IPS-18a (cell line): ENCODE measurements around the gene ALOXE3.
"Not testable (repeated sequence)": the region's sequence is repeated elsewhere in the genome, so short reads cannot be mapped to it uniquely, and the experiment has no call there.

Experiments used
- H3K27ac ChIP-seq: one replicate; pipeline ENCODE4 v1.5.1; 2013; ENCODE audit warnings: low read length
- H3K27me3 ChIP-seq: one replicate; pipeline ENCODE4 v1.6.1; 2013; ENCODE audit warnings: mild to moderate bottlenecking, low read length; ENCODE audit not compliant: control insufficient read depth, insufficient read depth
- H3K36me3 ChIP-seq: one replicate; pipeline ENCODE4 v1.6.1; 2013; ENCODE audit warnings: low read depth, low read length; ENCODE audit not compliant: control insufficient read depth
- H3K4me1 ChIP-seq: one replicate; pipeline ENCODE4 v1.6.1; 2013; ENCODE audit warnings: low read depth, low read length; ENCODE audit not compliant: control insufficient read depth
- H3K4me3 ChIP-seq: one replicate; pipeline ENCODE4 v1.5.1; 2013; ENCODE audit warnings: low read length
- H3K9ac ChIP-seq: one replicate; pipeline ENCODE4 v1.6.1; 2013; ENCODE audit warnings: mild to moderate bottlenecking, low read length, moderate library complexity
- H3K9me3 ChIP-seq: one replicate; pipeline ENCODE4 v1.6.1; 2013; ENCODE audit warnings: low read depth, low read length; ENCODE audit not compliant: control insufficient read depth

Gene ALOXE3

GRCh38 chr17:8091033-8091687 lies 27.2 kb downstream of the ALOXE3 start:
- Histone ChIP-seq H3K9ac (no peak overlapping the region), H3K27ac (no peak overlapping the region), H3K36me3 (no peaks in the 10 kb centered on the region), H3K4me3 (no peak overlapping the region), H3K9me3 (no peaks in the 10 kb centered on the region), H3K4me1 (no peaks in the 10 kb centered on the region), H3K27me3 (peaks cover 4% of the 10 kb centered on the region)

- Histone ChIP-seq H3K36me3 (no peaks in the 10 kb centered on the region), H3K9ac (no peak overlapping the region), H3K4me3 (no peak overlapping the region), H3K27ac (no peak overlapping the region), H3K4me1 (no peaks in the 10 kb centered on the region), H3K27me3 (peaks cover 2% of the 10 kb centered on the region), H3K9me3 (no peaks in the 10 kb centered on the region)
These were observed 28.6 kb downstream of the ALOXE3 start for GRCh38 chr17:8089728-8090127.

GRCh38 chr17:8087952-8088230 lies 30.4 kb downstream of the ALOXE3 start:
- no peaks in the 10 kb centered on the region for H3K4me1 ChIP-seq
- H3K9me3 ChIP-seq, result no peaks in the 10 kb centered on the region
- H3K27me3 ChIP-seq, result peaks cover 7% of the 10 kb centered on the region
- H3K36me3 ChIP-seq, result no peaks in the 10 kb centered on the region
- no peak overlapping the region for H3K4me3 ChIP-seq
- H3K27ac ChIP-seq, result no peak overlapping the region
- H3K9ac ChIP-seq, result no peak overlapping the region

GRCh38 chr17:8087075-8087951 lies 31.0 kb downstream of the ALOXE3 start, which contains the start of gene ALOX12B:
Gene ALOX12B (minus strand): TSS chr17:8087716. CDS start chr17:8087442, 274 bp downstream.
- Histone ChIP-seq H3K4me1 (no peaks in the 10 kb centered on the region), H3K36me3 (no peaks in the 10 kb centered on the region), H3K27me3 (peaks cover 12% of the 10 kb centered on the region), H3K9ac (no peak within 1 kb of the TSS), H3K4me3 (no peak within 1 kb of the TSS), H3K9me3 (no peaks in the 10 kb centered on the region), H3K27ac (no peak within 1 kb of the TSS)

GRCh38 chr17:8084250-8084649 lies 34.1 kb downstream of the ALOXE3 start:
- Histone ChIP-seq H3K4me3 (no peak overlapping the region), H3K36me3 (no peaks in the 10 kb centered on the region), H3K9me3 (no peaks in the 10 kb centered on the region), H3K9ac (no peak overlapping the region), H3K27ac (no peak overlapping the region), H3K27me3 (peaks cover 41% of the 10 kb centered on the region), H3K4me1 (no peaks in the 10 kb centered on the region)

- H3K4me3 ChIP-seq, result no peak overlapping the region
- H3K4me1 ChIP-seq, result no peaks in the 10 kb centered on the region
- peaks cover 52% of the 10 kb centered on the region for H3K27me3 ChIP-seq
These were observed 36.0 kb downstream of the ALOXE3 start for GRCh38 chr17:8082292-8082691.

GRCh38 chr17:8081876-8082275 lies 36.4 kb downstream of the ALOXE3 start:
- Histone ChIP-seq H3K4me3 (no peak overlapping the region), H3K27ac (no peak overlapping the region), H3K27me3 (peaks cover 55% of the 10 kb centered on the region), H3K4me1 (no peaks in the 10 kb centered on the region), H3K9me3 (no peaks in the 10 kb centered on the region), H3K36me3 (no peaks in the 10 kb centered on the region), H3K9ac (no peak overlapping the region)

More at GRCh38 chr17:8082292-8082691, 36.0 kb downstream of the ALOXE3 start:
- H3K27ac ChIP-seq, result no peak overlapping the region
- no peaks in the 10 kb centered on the region for H3K9me3 ChIP-seq
- H3K36me3 ChIP-seq, result no peaks in the 10 kb centered on the region
- H3K9ac ChIP-seq, result no peak overlapping the region

- Histone ChIP-seq H3K4me1 (no peaks in the 10 kb centered on the region), H3K27ac (no peak overlapping the region), H3K36me3 (no peaks in the 10 kb centered on the region), H3K4me3 (peak overlapping the region; percentile 88), H3K9me3 (no peaks in the 10 kb centered on the region), H3K9ac (no peak overlapping the region), H3K27me3 (peaks cover 60% of the 10 kb centered on the region)
These were observed 37.5 kb downstream of the ALOXE3 start for GRCh38 chr17:8080799-8081219.

- Histone ChIP-seq H3K9me3 (no peaks in the 10 kb centered on the region), H3K4me3 (peak overlapping the region; percentile 88), H3K4me1 (no peaks in the 10 kb centered on the region), H3K27ac (no peak overlapping the region), H3K9ac (peak overlapping the region; percentile 7), H3K36me3 (no peaks in the 10 kb centered on the region), H3K27me3 (peaks cover 65% of the 10 kb centered on the region)
These were observed 38.0 kb downstream of the ALOXE3 start for GRCh38 chr17:8080208-8080798.

GRCh38 chr17:8079291-8080207 lies 38.8 kb downstream of the ALOXE3 start:
- Histone ChIP-seq H3K9ac (peak overlapping the region; percentile 28), H3K36me3 (no peaks in the 10 kb centered on the region), H3K4me3 (peak overlapping the region; percentile 88), H3K4me1 (no peaks in the 10 kb centered on the region), H3K27ac (no peak overlapping the region), H3K27me3 (peaks cover 69% of the 10 kb centered on the region), H3K9me3 (no peaks in the 10 kb centered on the region)

GRCh38 chr17:8077939-8078338 lies 40.4 kb downstream of the ALOXE3 start:
- H3K9ac ChIP-seq, result not testable (repeated sequence)
- H3K27me3 ChIP-seq, result peaks cover 81% of the 10 kb centered on the region

More at GRCh38 chr17:8077939-8078338, 40.4 kb downstream of the ALOXE3 start:
- H3K27ac ChIP-seq, H3K4me3 ChIP-seq, H3K4me1 ChIP-seq, H3K9me3 ChIP-seq, H3K36me3 ChIP-seq: not testable (repeated sequence)
